A549 (cell line): ENCODE data around the gene SIRT7. TPM values are rescaled to one million over a fixed set of nuclear protein-coding genes. Genes with fewer than 3 reads are reported as not detected.

Source experiments
- ATAC-seq, 2 experiments: fragments of 200-7000 bp in 1 of 2; fragments of >200 bp in 1 of 2; cut with Nextera tagmentation in 1 of 2; cut with Tn5 transposase in 1 of 2; 3 replicates each; pipeline versions ENCODE4 v1.8.0 to v1.9.1; 2018 to 2020; ENCODE audit warnings: mild to moderate bottlenecking in 1 of 2, moderate library complexity in 1 of 2
- CTCF ChIA-PET: fragments of 300-600 bp; sonication (Branson Sonifier 250); formaldehyde crosslinking; extraction: SDS; loops from one replicate; lab custom pipeline; 2021; ENCODE audit warnings: antibody characterized with exemption, inconsistent platforms; lab: Yijun Ruan, JAX
- POLR2A ChIA-PET: fragments of 350-600 bp; formaldehyde crosslinking; extraction: SDS; loops from one replicate; lab custom pipeline; 2021; ENCODE audit warnings: antibody characterized with exemption, inconsistent platforms; lab: Yijun Ruan, JAX
- DNase-seq, 2 experiments: peaks; one replicate each; pipeline versions ENCODE4 v3.0.0 to v3.0.0-alpha.2; 2011 to 2016; ENCODE audit warnings: low read depth in 1 of 2, low spot score in 1 of 2
- FAIRE-seq: peaks from 2 replicates; lab custom pipeline; 2011; peaks lifted over from hg19 to GRCh38; lab: Jason Lieb, UNC
- H3K27ac ChIP-seq, 2 experiments: fragments of >200 bp; sonication (Bioruptor Twin); formaldehyde crosslinking; 3 replicates each; pipeline ENCODE4 v1.5.1; 2016 to 2017
- H3K4me1 ChIP-seq: fragments of >200 bp; sonication (Bioruptor Twin); formaldehyde crosslinking; 3 replicates; pipeline ENCODE4 v1.6.1; 2016
- H3K4me2 ChIP-seq: fragments of >200 bp; sonication (Bioruptor Twin); formaldehyde crosslinking; 3 replicates; pipeline ENCODE4 v1.6.1; 2016
- H3K4me3 ChIP-seq: fragments of >200 bp; sonication (Bioruptor Twin); formaldehyde crosslinking; 3 replicates; pipeline ENCODE4 v1.5.1; 2016
- H3K9me3 ChIP-seq: fragments of >200 bp; sonication (Bioruptor Twin); formaldehyde crosslinking; 3 replicates; pipeline ENCODE4 v1.6.1; 2016
- CBX2 ChIP-seq: fragments of 200-600 bp; sonication (generic); IDR thresholded peaks from 2 replicates; pipeline ENCODE4 v1.6.1; 2016; ENCODE audit warnings: low read depth, mild to moderate bottlenecking, borderline replicate concordance
- CEBPB ChIP-seq, 2 experiments: fragments of >200 bp in 1 of 2; sonication (Bioruptor Twin) in 1 of 2; formaldehyde crosslinking in 1 of 2; IDR thresholded peaks; 2 replicates each; pipeline ENCODE4 v1.6.1; 2012 to 2016
- FOSL2 ChIP-seq, 2 experiments: fragments of 450-650 bp in 1 of 2; fragments of >200 bp in 1 of 2; sonication (Bioruptor Twin) in 1 of 2; formaldehyde crosslinking; IDR thresholded peaks; 2 replicates each; pipeline versions ENCODE4 v1.5.0 to v1.6.1; 2016 to 2020; ENCODE audit warnings: mild to moderate bottlenecking in 1 of 2, moderate library complexity in 1 of 2
- GATA3 ChIP-seq: IDR thresholded peaks from 2 replicates; pipeline ENCODE4 v1.6.1; 2012; ENCODE audit warnings: borderline replicate concordance
- HDAC2 ChIP-seq: fragments of 200-600 bp; sonication (generic); IDR thresholded peaks from 2 replicates; pipeline ENCODE4 v1.6.1; 2016
- HES2 ChIP-seq: fragments of >200 bp; sonication (Bioruptor Twin); formaldehyde crosslinking; IDR thresholded peaks from 2 replicates; pipeline ENCODE4 v1.6.1; 2016
- HOXA7 ChIP-seq: fragments of 250-450 bp; sonication (Bioruptor Pico); IDR thresholded peaks from 2 replicates; pipeline ENCODE4 v1.5.0; 2020; ENCODE audit warnings: mild to moderate bottlenecking, moderate library complexity
- HOXB13 ChIP-seq: fragments of 250-450 bp; sonication (Bioruptor Pico); IDR thresholded peaks from 2 replicates; pipeline ENCODE4 v1.5.0; 2020; ENCODE audit warnings: low read depth, mild to moderate bottlenecking, moderate library complexity
- JUN ChIP-seq, 2 experiments: fragments of >200 bp; sonication (Bioruptor Twin); formaldehyde crosslinking; IDR thresholded peaks; 2 replicates in 1 of 2; 3 replicates in 1 of 2; pipeline ENCODE4 v1.6.1; 2016 to 2017
- KDM5A ChIP-seq: fragments of 200-600 bp; sonication (generic); IDR thresholded peaks from 2 replicates; pipeline ENCODE4 v1.6.1; 2016; ENCODE audit warnings: antibody characterized with exemption, mild to moderate bottlenecking
- MAFK ChIP-seq: fragments of 450-650 bp; IDR thresholded peaks from 2 replicates; pipeline ENCODE4 v1.6.1; 2014; ENCODE audit not compliant: partially characterized antibody
- NPAS2 ChIP-seq: fragments of 250-450 bp; sonication (Bioruptor Pico); IDR thresholded peaks from 2 replicates; pipeline ENCODE4 v1.8.0; 2022; ENCODE audit warnings: mild to moderate bottlenecking, moderate library complexity, borderline replicate concordance
- RFX5 ChIP-seq: fragments of 450-650 bp; IDR thresholded peaks from 2 replicates; pipeline ENCODE4 v1.7.1; 2014; ENCODE audit warnings: antibody characterized with exemption, mild to moderate bottlenecking, moderate library complexity
- RNF2 ChIP-seq: fragments of 200-600 bp; sonication (generic); IDR thresholded peaks from 2 replicates; pipeline ENCODE4 v1.6.1; 2016; ENCODE audit warnings: low read depth, mild to moderate bottlenecking, antibody characterized with exemption, moderate library complexity, borderline replicate concordance
- SREBF2 ChIP-seq: fragments of 450-650 bp; IDR thresholded peaks from 2 replicates; pipeline ENCODE4 v1.6.1; 2014; ENCODE audit warnings: mild to moderate bottlenecking, moderate library complexity
- TP53 ChIP-seq: fragments of 250-450 bp; sonication (Bioruptor Pico); IDR thresholded peaks from 2 replicates; pipeline ENCODE4 v1.5.0; 2021; ENCODE audit warnings: mild to moderate bottlenecking, moderate library complexity
- ZNF302 ChIP-seq: fragments of 250-450 bp; sonication (Bioruptor Pico); IDR thresholded peaks from 2 replicates; pipeline ENCODE4 v1.9.0; 2021; ENCODE audit warnings: inconsistent platforms, mild to moderate bottlenecking, moderate library complexity
- WGBS: methylation state at CpG from one replicate; pipeline ENCODE4 v1.1.6; 2017; ENCODE audit errors: missing lambda C conversion rate; 5-methylcytosine and 5-hydroxymethylcytosine counted together
- polyA plus RNA-seq, 4 experiments: library from polyadenylated mRNA; depleted of rRNA in 3 of 4; stranded (reverse); fragments of >200 nt; fragmentation: RNase III in 1 of 4; extraction: RNeasy Plus Mini Kit Qiagen cat#74134 plus additional on column Dnase treatment in 1 of 4; gene quantifications; 2 replicates in 3 of 4; 3 replicates in 1 of 4; pipeline ENCODE4 v1.2.3, GENCODE V29; 2011 to 2017
- TF ChIP-seq, protein P1 (sequence below): fragments of 150-350 bp; IDR thresholded peaks from 2 replicates; pipeline ENCODE4 v1.6.1; 2014; ENCODE audit warnings: low read depth, mild to moderate bottlenecking, low read length
- TF ChIP-seq, protein P2 (sequence below): IDR thresholded peaks from 2 replicates; pipeline ENCODE4 v1.6.1; 2012

Gene SIRT7
- polyA plus RNA-seq, 2 of the 4 experiments (the other 2 are of a cell fraction), result 9.8 to 35.2 TPM

GRCh38 chr17:81900181-81900820, 17.7 kb downstream of the SIRT7 start:
- no peak for FAIRE-seq
- no peak overlapping the region for H3K4me2 ChIP-seq
- no peak overlapping the region for H3K4me3 ChIP-seq
- DNase-seq, result no peak
- POLR2A ChIA-PET, result no interaction called here
- CTCF ChIA-PET, result interaction anchor here (0.7 to 1.0 kb wide), 2 partner anchors 10 to 31 kb away, joined by 3 to 4 read pairs; no protein-coding TSS in a partner anchor
- ATAC-seq, result no peak
- H3K4me1 ChIP-seq, result peaks cover 34% of the 10 kb centered on the region
- WGBS, result 90% methylated on average over 18 of the region's 18 CpGs
- TF ChIP-seq JUN (IDR thresholded peaks at IDR 0.05) (0 out of 5 replicates have a peak, but pooled peaks of 1 of the 2 experiments have one; percentile 18), ZNF302 (CRISPR knock-in tag) (no peak)
- no peaks in the 10 kb centered on the region for H3K9me3 ChIP-seq
- peak overlapping the region in 1 of 2 experiments; percentile 88; a peak in 1 of 6 replicates for H3K27ac ChIP-seq

- 91% methylated on average over 22 of the region's 22 CpGs for WGBS
- CTCF ChIA-PET, result interaction anchor here (0.7 to 3.2 kb wide), 4 partner anchors 10 to 30 kb away, joined by 3 to 19 read pairs (median 4); no protein-coding TSS in a partner anchor
- Histone ChIP-seq H3K4me1 (peaks cover 34% of the 10 kb centered on the region), H3K4me2 (peak overlapping the region; percentile 63), H3K9me3 (no peaks in the 10 kb centered on the region), H3K27ac (peak overlapping the region; percentile 75 to 88), H3K4me3 (no peak overlapping the region)
- DNase-seq (no peak), FAIRE-seq (no peak), ATAC-seq (no peak)
- POLR2A ChIA-PET, result no interaction called here
- TF ChIP-seq RNF2, result no peak
- no peak for TF ChIP-seq RFX5
- TF ChIP-seq CEBPB (IDR thresholded peaks at IDR 0.05), result no peak
- no peak for TF ChIP-seq HOXA7 (CRISPR knock-in tag)
- no peak for TF ChIP-seq KDM5A
- TF ChIP-seq NPAS2 (CRISPR knock-in tag), result no peak
- no peak for TF ChIP-seq GATA3
- TF ChIP-seq FOSL2 (IDR thresholded peaks at IDR 0.05), result no peak
- TF ChIP-seq FOSL2 (CRISPR knock-in tag; IDR thresholded peaks at IDR 0.05), result no peak
Observed at GRCh38 chr17:81899514-81900166, 18.3 kb downstream of the SIRT7 start.

GRCh38 chr17:81898885-81899284, 19.1 kb downstream of the SIRT7 start:
- 59% methylated on average over 8 of the region's 9 CpGs for WGBS
- TF ChIP-seq SREBF2 (no peak), TP53 (CRISPR knock-in tag) (no peak), ZNF302 (CRISPR knock-in tag) (no peak), HDAC2 (no peak), NPAS2 (CRISPR knock-in tag) (no peak), MAFK (no peak), HES2 (no peak), GATA3 (no peak), HOXB13 (CRISPR knock-in tag) (no peak), CBX2 (no peak)
- TF ChIP-seq, protein P1, sequence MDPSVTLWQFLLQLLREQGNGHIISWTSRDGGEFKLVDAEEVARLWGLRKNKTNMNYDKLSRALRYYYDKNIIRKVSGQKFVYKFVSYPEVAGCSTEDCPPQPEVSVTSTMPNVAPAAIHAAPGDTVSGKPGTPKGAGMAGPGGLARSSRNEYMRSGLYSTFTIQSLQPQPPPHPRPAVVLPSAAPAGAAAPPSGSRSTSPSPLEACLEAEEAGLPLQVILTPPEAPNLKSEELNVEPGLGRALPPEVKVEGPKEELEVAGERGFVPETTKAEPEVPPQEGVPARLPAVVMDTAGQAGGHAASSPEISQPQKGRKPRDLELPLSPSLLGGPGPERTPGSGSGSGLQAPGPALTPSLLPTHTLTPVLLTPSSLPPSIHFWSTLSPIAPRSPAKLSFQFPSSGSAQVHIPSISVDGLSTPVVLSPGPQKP, result no peak
- TF ChIP-seq, protein P2, sequence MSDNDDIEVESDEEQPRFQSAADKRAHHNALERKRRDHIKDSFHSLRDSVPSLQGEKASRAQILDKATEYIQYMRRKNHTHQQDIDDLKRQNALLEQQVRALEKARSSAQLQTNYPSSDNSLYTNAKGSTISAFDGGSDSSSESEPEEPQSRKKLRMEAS, result no peak
- FAIRE-seq (no peak), ATAC-seq (peak in 1 of 2 experiments; percentile 11; a peak in 2 of 6 replicates), DNase-seq (no peak)
- ChIA-PET POLR2A (no interaction called here), CTCF (interaction anchor here (0.8 to 3.2 kb wide), 3 partner anchors 14 to 61 kb away, joined by 5 to 19 read pairs (median 10); no protein-coding TSS in a partner anchor)
- H3K4me1 ChIP-seq, result peaks cover 34% of the 10 kb centered on the region
- H3K4me3 ChIP-seq, result no peak overlapping the region
- peak overlapping the region; percentile 63 for H3K4me2 ChIP-seq
- H3K27ac ChIP-seq, result peak overlapping the region; percentile 75 to 88
- H3K9me3 ChIP-seq, result no peaks in the 10 kb centered on the region
